Measurements from ENCODE around the gene TNS4.
A peak's percentile ranks its signal among the peaks of the same experiment; 100 is the strongest.

TNS4 gene

GRCh38 chr17:40535438-40535837, 34.0 kb upstream of the TNS4 start:
- no peak for DNase-seq (ENCODE audit: low spot score)

GRCh38 chr17:40534371-40535189, 33.2 kb upstream of the TNS4 start:
- DNase-seq (ENCODE audit: low spot score), result no peak

- DNase-seq (ENCODE audit: low spot score), result no peak
These were observed 32.5 kb upstream of the TNS4 start for GRCh38 chr17:40533896-40534295.

- DNase-seq (ENCODE audit: low spot score), result no peak
These were observed 31.3 kb upstream of the TNS4 start for GRCh38 chr17:40532520-40533253.

GRCh38 chr17:40531051-40531991, 29.9 kb upstream of the TNS4 start:
- peak; percentile 70 for DNase-seq (ENCODE audit: low spot score)

- no peak for DNase-seq (ENCODE audit: low spot score)
These were observed 29.1 kb upstream of the TNS4 start for GRCh38 chr17:40530531-40530994.

- no peak for DNase-seq (ENCODE audit: low spot score)
These were observed 28.6 kb upstream of the TNS4 start for GRCh38 chr17:40529991-40530390.

GRCh38 chr17:40528692-40529417, 27.4 kb upstream of the TNS4 start:
- no peak for DNase-seq (ENCODE audit: low spot score)

- DNase-seq (ENCODE audit: low spot score), result no peak
These were observed 25.2 kb upstream of the TNS4 start for GRCh38 chr17:40526668-40527067.

- DNase-seq (ENCODE audit: low spot score), result no peak
These were observed 23.9 kb upstream of the TNS4 start for GRCh38 chr17:40525294-40525693.

- DNase-seq (ENCODE audit: low spot score), result no peak
These were observed 23.0 kb upstream of the TNS4 start for GRCh38 chr17:40524243-40524965.

GRCh38 chr17:40522961-40523310, 21.5 kb upstream of the TNS4 start:
- DNase-seq (ENCODE audit: low spot score), result no peak

- no peak for DNase-seq (ENCODE audit: low spot score)
These were observed 21.0 kb upstream of the TNS4 start for GRCh38 chr17:40522250-40522960.

- DNase-seq (ENCODE audit: low spot score), result no peak
These were observed 19.6 kb upstream of the TNS4 start for GRCh38 chr17:40520991-40521453.

GRCh38 chr17:40519089-40519775, 17.8 kb upstream of the TNS4 start:
- no peak for DNase-seq (ENCODE audit: low spot score)

GRCh38 chr17:40518401-40519088, 17.1 kb upstream of the TNS4 start:
- no peak for DNase-seq (ENCODE audit: low spot score)

- no peak for DNase-seq (ENCODE audit: low spot score)
These were observed 16.6 kb upstream of the TNS4 start for GRCh38 chr17:40517981-40518380.

- no peak for DNase-seq (ENCODE audit: low spot score)
These were observed 15.9 kb upstream of the TNS4 start for GRCh38 chr17:40517286-40517662.
